Tibial artery (tissue), 4 donors: ENCODE results near the gene ZBTB20.

Experiments used
- DNase-seq, 2 donors: peaks; one replicate each; pipeline ENCODE4 v3.0.0-alpha.2; 2019
- H3K27ac ChIP-seq, 2 donors: fragments of 200-600 bp; sonication (generic) in 1 of 2; 1 replicate in 1 of 2; 2 replicates in 1 of 2; pipeline ENCODE4 v1.5.1; 2018 to 2019; ENCODE audit warnings: mild to moderate bottlenecking in 1 of 2
- H3K27me3 ChIP-seq, 2 donors: fragments of 200-600 bp; sonication (generic) in 1 of 2; one replicate each; pipeline versions ENCODE4 v1.5.1 to v1.6.0; 2016 to 2019
- H3K36me3 ChIP-seq, 3 donors: fragments of 200-600 bp; sonication (generic) in 2 of 3; one replicate each; pipeline ENCODE4 v1.5.1; 2016 to 2019; ENCODE audit warnings: mild to moderate bottlenecking in 2 of 3
- H3K4me1 ChIP-seq, 4 donors: fragments of 200-600 bp; sonication (generic) in 2 of 4; 1 replicate in 3 of 4; 2 replicates in 1 of 4; pipeline ENCODE4 v1.5.1; 2016 to 2019
- H3K4me3 ChIP-seq, 2 donors: fragments of 200-600 bp; sonication (generic) in 1 of 2; 1 replicate in 1 of 2; 2 replicates in 1 of 2; pipeline ENCODE4 v1.5.1; 2018 to 2019; ENCODE audit warnings: mild to moderate bottlenecking in 2 of 2
- H3K9me3 ChIP-seq, 3 donors: fragments of 200-600 bp; sonication (generic) in 1 of 3; one replicate each; pipeline ENCODE4 v1.5.1; 2016 to 2019
- CTCF ChIP-seq, 2 experiments: fragments of 200-600 bp in 1 of 2; fragments of 450-650 bp in 1 of 2; IDR thresholded peaks; one replicate each; pipeline ENCODE4 v1.5.1; 2017 to 2019; ENCODE audit warnings: antibody characterized with exemption in 2 of 2, mild to moderate bottlenecking in 1 of 2, moderate library complexity in 1 of 2
- intact Hi-C: fragments of 100-400 bp; cut with DNase I; formaldehyde crosslinking; loops from one replicate; pipeline ENCODE4 v1.15.0; 2023; ENCODE audit warnings: low total_unique reads

Gene ZBTB20

GRCh38 chr3:114496021-114496434 lies 651.1 kb downstream of the ZBTB20 start:
- no peaks in the 10 kb centered on the region for H3K9me3 ChIP-seq
- H3K4me3 ChIP-seq = no peak overlapping the region
- H3K27me3 ChIP-seq = no peaks in the 10 kb centered on the region
- H3K27ac ChIP-seq = no peak overlapping the region
- peaks cover 0 to 3% (median 0%) of the 10 kb centered on the region in 3 donors for H3K36me3 ChIP-seq
- DNase-seq = no peak
- intact Hi-C loops = no loop called here
- H3K4me1 ChIP-seq = peaks cover 0 to 27% (median 12%) of the 10 kb centered on the region in 4 donors
- no peak for TF ChIP-seq CTCF (IDR thresholded peaks at IDR 0.05)

GRCh38 chr3:114494498-114494897 lies 652.6 kb downstream of the ZBTB20 start:
- Histone ChIP-seq H3K4me1 (peaks cover 0 to 27% (median 13%) of the 10 kb centered on the region in 4 donors), H3K9me3 (no peaks in the 10 kb centered on the region), H3K36me3 (peaks cover 0 to 3% (median 0%) of the 10 kb centered on the region in 3 donors), H3K27ac (no peak overlapping the region), H3K27me3 (no peaks in the 10 kb centered on the region), H3K4me3 (no peak overlapping the region)
- DNase-seq = no peak
- intact Hi-C loops = no loop called here
- TF ChIP-seq CTCF (IDR thresholded peaks at IDR 0.05) = no peak

GRCh38 chr3:114490829-114491228 lies 656.3 kb downstream of the ZBTB20 start:
- peaks cover 0 to 12% (median 5%) of the 10 kb centered on the region in 4 donors for H3K4me1 ChIP-seq

GRCh38 chr3:114487502-114487901 lies 659.6 kb downstream of the ZBTB20 start:
- H3K4me1 ChIP-seq = peaks cover 0 to 26% (median 13%) of the 10 kb centered on the region in 4 donors
- H3K27ac ChIP-seq = no peak overlapping the region
- H3K9me3 ChIP-seq = no peaks in the 10 kb centered on the region
- DNase-seq = no peak
- H3K27me3 ChIP-seq = no peaks in the 10 kb centered on the region
- H3K36me3 ChIP-seq = no peaks in the 10 kb centered on the region
- intact Hi-C loops = no loop called here
- TF ChIP-seq CTCF (IDR thresholded peaks at IDR 0.05) = no peak
- no peak overlapping the region for H3K4me3 ChIP-seq

More at GRCh38 chr3:114490829-114491228, 656.3 kb downstream of the ZBTB20 start:
- Histone ChIP-seq H3K27ac (no peak overlapping the region), H3K36me3 (no peaks in the 10 kb centered on the region), H3K4me3 (no peak overlapping the region), H3K27me3 (no peaks in the 10 kb centered on the region), H3K9me3 (no peaks in the 10 kb centered on the region)
- DNase-seq = no peak
- intact Hi-C loops = no loop called here
- TF ChIP-seq CTCF (IDR thresholded peaks at IDR 0.05) = no peak

- no peak overlapping the region for H3K27ac ChIP-seq
- no peak overlapping the region for H3K4me3 ChIP-seq
- H3K4me1 ChIP-seq = peaks cover 0 to 36% (median 11%) of the 10 kb centered on the region in 4 donors
- no peaks in the 10 kb centered on the region for H3K27me3 ChIP-seq
- intact Hi-C loops = no loop called here
- no peaks in the 10 kb centered on the region for H3K9me3 ChIP-seq
- no peak for DNase-seq
- no peaks in the 10 kb centered on the region for H3K36me3 ChIP-seq
- no peak for TF ChIP-seq CTCF (IDR thresholded peaks at IDR 0.05)
These were observed 662.2 kb downstream of the ZBTB20 start for GRCh38 chr3:114484919-114485318.

GRCh38 chr3:114481113-114481512 lies 666.0 kb downstream of the ZBTB20 start:
- intact Hi-C loops = no loop called here
- no peak for DNase-seq
- no peak for TF ChIP-seq CTCF (IDR thresholded peaks at IDR 0.05)
- H3K9me3 ChIP-seq = no peaks in the 10 kb centered on the region
- no peak overlapping the region for H3K4me3 ChIP-seq
- H3K27me3 ChIP-seq = no peaks in the 10 kb centered on the region
- H3K4me1 ChIP-seq = peaks cover 0 to 49% (median 18%) of the 10 kb centered on the region in 4 donors
- H3K27ac ChIP-seq = no peak overlapping the region
- H3K36me3 ChIP-seq = no peaks in the 10 kb centered on the region
